HepG2 (cell line): Measurements from ENCODE around the gene LAMB2. TPM values are rescaled to one million over a fixed set of nuclear protein-coding genes. Genes with fewer than 3 reads are reported as not detected.

ENCODE experiments used
- ATF1 ChIP-seq: IDR thresholded peaks from 2 replicates; pipeline ENCODE4 v1.6.1; 2016; ENCODE audit warnings: mild to moderate bottlenecking, control low read depth
- BRCA1 ChIP-seq: sonication (generic); formaldehyde crosslinking; IDR thresholded peaks from 2 replicates; pipeline ENCODE4 v1.4.0; 2020; ENCODE audit warnings: missing genetic modification reagents
- HIVEP1 ChIP-seq: sonication (generic); formaldehyde crosslinking; IDR thresholded peaks from 2 replicates; pipeline ENCODE4 v1.4.0; 2020; ENCODE audit warnings: mild to moderate bottlenecking, missing genetic modification reagents
- HOXA3 ChIP-seq: sonication (generic); formaldehyde crosslinking; IDR thresholded peaks from 2 replicates; pipeline ENCODE4 v1.5.0; 2020; ENCODE audit warnings: missing genetic modification reagents
- JUND ChIP-seq: sonication (generic); formaldehyde crosslinking; IDR thresholded peaks from 2 replicates; pipeline ENCODE4 v1.8.0; 2022; ENCODE audit warnings: mild to moderate bottlenecking, missing genetic modification reagents
- KLF12 ChIP-seq: sonication (generic); formaldehyde crosslinking; IDR thresholded peaks from 2 replicates; pipeline ENCODE4 v1.4.0; 2020; ENCODE audit warnings: missing genetic modification reagents, borderline replicate concordance
- MAF1 ChIP-seq: sonication (generic); formaldehyde crosslinking; IDR thresholded peaks from 2 replicates; pipeline ENCODE4 v1.5.0; 2020; ENCODE audit warnings: missing genetic modification reagents, borderline replicate concordance
- MNT ChIP-seq: fragments of 450-650 bp; IDR thresholded peaks from 2 replicates; pipeline ENCODE4 v1.6.1; 2016
- MYC ChIP-seq: sonication (generic); formaldehyde crosslinking; IDR thresholded peaks from 2 replicates; pipeline ENCODE4 v1.9.0; 2021; ENCODE audit warnings: missing genetic modification reagents, borderline replicate concordance
- MZF1 ChIP-seq: sonication (generic); formaldehyde crosslinking; IDR thresholded peaks from 2 replicates; pipeline ENCODE4 v1.8.1; 2023; ENCODE audit warnings: mild to moderate bottlenecking, missing genetic modification reagents, borderline replicate concordance
- SMAD9 ChIP-seq: sonication (generic); formaldehyde crosslinking; IDR thresholded peaks from 2 replicates; pipeline ENCODE4 v1.5.1; 2020; ENCODE audit warnings: mild to moderate bottlenecking, missing genetic modification reagents
- ZBTB7A ChIP-seq: sonication (generic); formaldehyde crosslinking; IDR thresholded peaks from 2 replicates; pipeline ENCODE4 v1.8.0; 2022; ENCODE audit warnings: mild to moderate bottlenecking, missing genetic modification reagents
- ZNF124 ChIP-seq: sonication (generic); formaldehyde crosslinking; IDR thresholded peaks from 2 replicates; pipeline ENCODE4 v1.4.0; 2020; ENCODE audit warnings: missing genetic modification reagents
- ZNF331 ChIP-seq: sonication (generic); formaldehyde crosslinking; IDR thresholded peaks from 2 replicates; pipeline ENCODE4 v1.4.0; 2020; ENCODE audit warnings: missing genetic modification reagents
- ZNF562 ChIP-seq: sonication (generic); formaldehyde crosslinking; IDR thresholded peaks from 2 replicates; pipeline ENCODE4 v1.8.0; 2022; ENCODE audit warnings: missing genetic modification reagents, borderline replicate concordance
- ZNF713 ChIP-seq: sonication (generic); formaldehyde crosslinking; IDR thresholded peaks from 2 replicates; pipeline ENCODE4 v1.4.0; 2020; ENCODE audit warnings: mild to moderate bottlenecking, missing genetic modification reagents
- ZNF740 ChIP-seq: sonication (generic); formaldehyde crosslinking; IDR thresholded peaks from 2 replicates; pipeline ENCODE4 v1.4.0; 2020; ENCODE audit warnings: missing genetic modification reagents
- ZNF747 ChIP-seq: sonication (generic); formaldehyde crosslinking; IDR thresholded peaks from 2 replicates; pipeline ENCODE4 v1.8.1; 2023; ENCODE audit warnings: missing genetic modification reagents, mild to moderate bottlenecking, borderline replicate concordance
- polyA plus RNA-seq, 8 experiments: library from polyadenylated mRNA; depleted of rRNA in 3 of 8; stranded (reverse) in 7 of 8; unstranded in 1 of 8; fragments of >200 nt; fragmentation: Illumina TruSeq in 4 of 8; extraction: Trizol in 4 of 8; gene quantifications; 2 replicates each; pipeline versions ENCODE4 v1.2.1 to v1.2.3, GENCODE V29; 2011 to 2016; ENCODE audit warnings: low read depth in 4 of 8, missing spikeins in 1 of 8, mixed read lengths in 1 of 8; ENCODE audit not compliant: insufficient read depth in 1 of 8
- total RNA-seq, 5 experiments: library from RNA; depleted of rRNA; stranded (reverse); fragments of >200 nt; fragmentation: Illumina TruSeq; extraction: Trizol; gene quantifications; 2 replicates each; pipeline ENCODE4 v1.2.3, GENCODE V29; 2016; ENCODE audit warnings: low read depth in 1 of 5
- TF ChIP-seq, protein P1 (sequence below): sonication (generic); formaldehyde crosslinking; IDR thresholded peaks from 2 replicates; pipeline ENCODE4 v1.8.1; 2022; ENCODE audit warnings: mild to moderate bottlenecking, missing genetic modification reagents
- TF ChIP-seq, protein P2 (sequence below): sonication (generic); formaldehyde crosslinking; IDR thresholded peaks from 2 replicates; pipeline ENCODE4 v1.8.1; 2022; ENCODE audit warnings: low read depth, mild to moderate bottlenecking, missing genetic modification reagents
- TF ChIP-seq, protein P3 (sequence below): sonication (generic); formaldehyde crosslinking; IDR thresholded peaks from 2 replicates; pipeline ENCODE4 v1.5.1; 2020; ENCODE audit warnings: mild to moderate bottlenecking, missing genetic modification reagents, moderate library complexity

The LAMB2 gene
- total and polyA plus RNA-seq, 2 of the 13 experiments (the other 11 are each of a cell fraction or from before 2014, with no cell fraction given): 208 to 443 TPM

GRCh38 chr3:49165771-49166751 lies 33.2 kb upstream of the LAMB2 start, which contains the start of gene CCDC71 (continued):
- TF ChIP-seq MNT (no peak), MAF1 (CRISPR knock-in tag) (no peak), ZBTB7A (CRISPR knock-in tag) (peak; percentile 69; the same call in 1 of the 2 replicates), HOXA3 (CRISPR knock-in tag) (peak; percentile 98), ZNF713 (CRISPR knock-in tag) (no peak; the same call in 1 of the 2 replicates), ZNF124 (CRISPR knock-in tag) (no peak), SMAD9 (CRISPR knock-in tag) (no peak), ZNF747 (no peak), KLF12 (CRISPR knock-in tag) (no peak), ZNF331 (CRISPR knock-in tag) (peak; percentile 37; the same call in 1 of the 2 replicates), ZNF740 (CRISPR knock-in tag) (no peak), MZF1 (CRISPR knock-in tag) (no peak), MYC (CRISPR knock-in tag) (peak; percentile 29; the same call in 1 of the 2 replicates), ATF1 (CRISPR knock-in tag) (no peak), BRCA1 (CRISPR knock-in tag) (no peak), JUND (CRISPR knock-in tag) (no peak), HIVEP1 (CRISPR knock-in tag) (no peak), ZNF562 (CRISPR knock-in tag) (no peak)
- TF ChIP-seq, protein P1, sequence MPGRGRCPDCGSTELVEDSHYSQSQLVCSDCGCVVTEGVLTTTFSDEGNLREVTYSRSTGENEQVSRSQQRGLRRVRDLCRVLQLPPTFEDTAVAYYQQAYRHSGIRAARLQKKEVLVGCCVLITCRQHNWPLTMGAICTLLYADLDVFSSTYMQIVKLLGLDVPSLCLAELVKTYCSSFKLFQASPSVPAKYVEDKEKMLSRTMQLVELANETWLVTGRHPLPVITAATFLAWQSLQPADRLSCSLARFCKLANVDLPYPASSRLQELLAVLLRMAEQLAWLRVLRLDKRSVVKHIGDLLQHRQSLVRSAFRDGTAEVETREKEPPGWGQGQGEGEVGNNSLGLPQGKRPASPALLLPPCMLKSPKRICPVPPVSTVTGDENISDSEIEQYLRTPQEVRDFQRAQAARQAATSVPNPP (CRISPR knock-in tag): no peak
- TF ChIP-seq, protein P2, sequence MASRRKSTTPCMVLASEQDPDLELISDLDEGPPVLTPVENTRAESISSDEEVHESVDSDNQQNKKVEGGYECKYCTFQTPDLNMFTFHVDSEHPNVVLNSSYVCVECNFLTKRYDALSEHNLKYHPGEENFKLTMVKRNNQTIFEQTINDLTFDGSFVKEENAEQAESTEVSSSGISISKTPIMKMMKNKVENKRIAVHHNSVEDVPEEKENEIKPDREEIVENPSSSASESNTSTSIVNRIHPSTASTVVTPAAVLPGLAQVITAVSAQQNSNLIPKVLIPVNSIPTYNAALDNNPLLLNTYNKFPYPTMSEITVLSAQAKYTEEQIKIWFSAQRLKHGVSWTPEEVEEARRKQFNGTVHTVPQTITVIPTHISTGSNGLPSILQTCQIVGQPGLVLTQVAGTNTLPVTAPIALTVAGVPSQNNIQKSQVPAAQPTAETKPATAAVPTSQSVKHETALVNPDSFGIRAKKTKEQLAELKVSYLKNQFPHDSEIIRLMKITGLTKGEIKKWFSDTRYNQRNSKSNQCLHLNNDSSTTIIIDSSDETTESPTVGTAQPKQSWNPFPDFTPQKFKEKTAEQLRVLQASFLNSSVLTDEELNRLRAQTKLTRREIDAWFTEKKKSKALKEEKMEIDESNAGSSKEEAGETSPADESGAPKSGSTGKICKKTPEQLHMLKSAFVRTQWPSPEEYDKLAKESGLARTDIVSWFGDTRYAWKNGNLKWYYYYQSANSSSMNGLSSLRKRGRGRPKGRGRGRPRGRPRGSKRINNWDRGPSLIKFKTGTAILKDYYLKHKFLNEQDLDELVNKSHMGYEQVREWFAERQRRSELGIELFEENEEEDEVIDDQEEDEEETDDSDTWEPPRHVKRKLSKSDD (CRISPR knock-in tag): peak; percentile 46; the same call in 1 of the 2 replicates
- TF ChIP-seq, protein P3, sequence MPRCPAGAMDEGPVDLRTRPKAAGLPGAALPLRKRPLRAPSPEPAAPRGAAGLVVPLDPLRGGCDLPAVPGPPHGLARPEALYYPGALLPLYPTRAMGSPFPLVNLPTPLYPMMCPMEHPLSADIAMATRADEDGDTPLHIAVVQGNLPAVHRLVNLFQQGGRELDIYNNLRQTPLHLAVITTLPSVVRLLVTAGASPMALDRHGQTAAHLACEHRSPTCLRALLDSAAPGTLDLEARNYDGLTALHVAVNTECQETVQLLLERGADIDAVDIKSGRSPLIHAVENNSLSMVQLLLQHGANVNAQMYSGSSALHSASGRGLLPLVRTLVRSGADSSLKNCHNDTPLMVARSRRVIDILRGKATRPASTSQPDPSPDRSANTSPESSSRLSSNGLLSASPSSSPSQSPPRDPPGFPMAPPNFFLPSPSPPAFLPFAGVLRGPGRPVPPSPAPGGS: no peak
